Esophagus mucosa (tissue), 1 donor: ENCODE measurements around the gene SORCS3. TPM values are rescaled to one million over a fixed set of nuclear protein-coding genes. Genes with fewer than 3 reads are reported as not detected.

Experiments
- ATAC-seq: fragments of 200-7000 bp; cut with Tn5 transposase; one replicate; pipeline ENCODE4 v1.9.1; 2020
- total RNA-seq: library from RNA; stranded (reverse); gene quantifications from one replicate; pipeline ENCODE4 v1.2.4, GENCODE V29; 2023
- donor health status: DM: yes; HTN: yes; CAD: no.

SORCS3 gene
- total RNA-seq, 1 donor from 2014 or later: not detected

DNA sequence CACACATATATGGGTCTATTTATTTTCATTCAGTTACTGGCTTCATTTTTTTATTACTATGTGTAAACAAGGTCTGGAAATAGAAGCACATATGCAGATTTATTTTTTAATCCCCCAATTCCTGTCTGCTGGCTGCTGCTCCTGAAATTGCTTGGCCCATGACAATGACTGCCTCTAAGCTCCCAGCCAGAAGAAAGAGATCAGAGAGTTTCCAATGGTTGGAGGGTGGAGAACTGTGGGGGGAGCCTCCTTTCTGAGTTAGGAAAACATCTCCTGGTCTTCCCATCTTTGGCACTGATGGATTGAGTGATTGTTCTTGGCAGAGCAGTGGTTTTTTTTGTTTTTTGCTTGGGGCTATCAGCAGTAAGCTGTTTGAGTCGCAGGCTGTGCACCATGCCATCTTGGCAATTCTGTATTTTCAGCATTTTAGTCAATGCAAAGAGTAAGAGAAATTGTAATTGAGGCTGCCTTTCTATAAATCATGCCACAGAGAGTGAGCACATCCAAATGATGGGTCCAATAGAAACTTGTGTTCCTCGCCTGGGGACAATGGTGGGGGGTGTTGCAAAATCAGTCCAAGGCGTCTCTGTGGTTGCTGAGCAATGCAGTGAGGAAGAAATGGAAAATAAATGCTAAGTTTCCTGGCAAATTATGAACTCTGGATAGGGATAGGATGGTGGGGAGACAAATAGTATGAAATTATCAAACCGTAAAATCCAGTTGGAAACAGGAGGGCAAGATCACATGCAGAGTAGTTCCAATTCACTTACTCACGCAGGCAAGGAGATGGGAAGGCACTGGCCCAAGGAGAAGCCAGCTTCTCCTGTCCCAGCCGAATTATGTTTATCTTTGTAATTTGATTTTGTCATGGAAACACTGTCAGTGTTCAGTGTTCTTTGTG, 382.4 kb downstream of the SORCS3 start:
- no peak for ATAC-seq

DNA sequence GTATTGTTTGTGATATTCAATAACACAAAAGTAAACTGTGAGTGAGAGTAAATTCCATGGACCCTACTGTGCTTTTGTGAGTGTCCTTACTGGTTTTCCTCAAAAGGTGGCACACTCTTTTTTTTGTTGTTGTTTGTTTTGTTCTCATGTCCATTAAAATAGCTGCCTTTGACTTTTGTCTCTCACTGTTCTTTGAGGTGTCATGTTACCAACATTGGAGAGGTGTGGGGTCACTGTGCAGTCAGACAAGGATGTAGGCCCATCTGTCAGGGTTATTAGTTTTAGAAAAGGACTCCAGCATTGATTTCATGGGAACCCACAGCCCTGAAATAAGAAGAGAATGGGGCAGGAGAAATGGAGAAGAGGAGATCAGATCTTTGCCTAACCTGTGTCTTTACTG, 383.1 kb downstream of the SORCS3 start:
- ATAC-seq: no peak

DNA sequence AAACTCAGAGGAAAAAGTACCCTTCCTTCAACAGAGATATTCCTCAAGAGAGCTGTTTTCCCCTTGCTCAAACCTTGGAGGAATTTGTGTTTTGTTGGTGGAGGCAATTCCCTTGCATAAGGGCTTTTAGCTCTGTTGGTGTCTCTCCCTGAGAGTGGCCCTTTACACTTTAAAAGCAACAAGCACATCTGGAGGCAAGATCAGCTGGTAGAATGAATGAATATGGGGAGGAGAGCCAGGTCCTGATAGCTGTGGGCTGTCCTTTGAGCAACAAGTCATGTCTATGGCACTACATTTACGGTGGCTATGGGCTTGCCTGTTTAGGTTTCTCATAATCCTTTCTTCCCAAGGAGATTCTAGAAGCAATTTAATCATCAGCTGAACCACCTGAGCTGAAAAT, 384.0 kb downstream of the SORCS3 start:
- no peak for ATAC-seq

DNA sequence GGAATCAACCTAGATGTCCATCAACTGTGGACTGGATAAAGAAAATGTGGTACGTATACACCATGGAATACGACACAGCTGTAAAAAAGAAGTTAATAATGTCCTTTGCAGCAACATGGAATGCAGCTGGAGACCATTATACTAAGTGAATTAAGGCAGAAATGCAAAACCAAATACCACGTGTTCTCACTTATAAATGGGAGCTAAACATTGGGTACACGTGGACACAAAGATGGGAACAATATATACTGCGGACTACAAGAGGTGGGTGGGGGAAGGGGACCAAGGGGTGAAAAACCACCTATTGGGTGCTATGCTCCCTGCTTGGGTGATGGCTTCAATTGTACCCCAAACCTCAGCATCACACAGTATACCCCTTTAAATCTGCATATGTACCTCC, 385.5 kb downstream of the SORCS3 start:
- ATAC-seq: no peak

DNA sequence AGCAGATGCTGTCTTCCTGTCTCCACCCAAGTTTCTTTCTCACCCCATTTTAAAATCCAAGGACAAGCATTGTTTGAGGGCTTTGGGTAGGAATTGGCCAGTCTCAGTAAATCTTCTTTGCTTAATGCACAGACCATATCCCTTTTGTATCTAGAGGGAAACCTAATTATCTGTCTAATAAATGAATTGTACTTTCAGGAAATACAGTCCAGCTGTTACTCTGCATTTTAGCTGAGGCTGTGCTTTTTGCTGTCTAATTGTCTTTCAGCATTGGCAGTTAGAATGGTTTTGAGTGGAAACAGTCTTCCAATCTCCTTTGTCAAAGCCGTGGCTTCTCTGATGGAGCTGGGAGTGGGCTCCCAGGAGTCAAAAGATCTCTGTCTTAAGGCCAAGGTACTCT, 388.2 kb downstream of the SORCS3 start:
- no peak for ATAC-seq

DNA sequence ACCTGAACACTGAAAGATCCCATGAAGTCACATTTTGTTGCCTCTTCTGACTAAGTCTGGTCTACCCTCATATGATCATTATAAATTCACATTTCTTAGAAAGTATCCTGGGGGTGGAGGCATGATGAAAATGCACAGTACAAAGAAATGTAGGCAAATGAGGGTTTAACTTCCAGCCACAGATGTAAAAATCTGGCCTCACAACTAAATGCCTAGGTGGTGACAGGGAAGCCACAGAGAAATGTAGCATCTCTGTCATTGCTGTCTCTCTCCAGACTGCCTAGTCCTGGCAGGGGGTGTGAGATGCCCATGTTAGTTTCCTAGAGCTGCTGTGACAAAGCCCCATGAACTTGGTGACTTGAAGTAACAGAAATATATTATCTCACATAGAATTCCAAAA, 395.9 kb downstream of the SORCS3 start:
- ATAC-seq: no peak

DNA sequence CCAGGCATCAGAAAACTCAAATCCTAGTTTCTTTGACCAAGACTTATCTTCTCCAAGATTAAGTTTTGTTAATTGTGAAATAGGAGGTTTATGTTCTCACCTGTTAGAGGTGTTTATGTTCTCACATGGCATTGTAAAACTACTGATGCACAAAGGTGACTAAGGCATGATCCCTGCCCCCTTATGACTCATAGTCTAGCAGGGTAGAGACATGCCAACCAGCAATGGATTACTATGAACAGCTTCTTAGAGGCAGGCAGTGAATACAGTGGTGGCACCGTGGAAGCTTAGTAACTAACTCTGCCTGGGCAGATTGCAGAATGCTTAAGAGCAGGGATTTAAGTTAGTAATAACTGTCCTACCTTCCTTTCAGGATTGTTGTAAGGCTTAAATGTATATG, 400.9 kb downstream of the SORCS3 start:
- peak; percentile 28 for ATAC-seq

DNA sequence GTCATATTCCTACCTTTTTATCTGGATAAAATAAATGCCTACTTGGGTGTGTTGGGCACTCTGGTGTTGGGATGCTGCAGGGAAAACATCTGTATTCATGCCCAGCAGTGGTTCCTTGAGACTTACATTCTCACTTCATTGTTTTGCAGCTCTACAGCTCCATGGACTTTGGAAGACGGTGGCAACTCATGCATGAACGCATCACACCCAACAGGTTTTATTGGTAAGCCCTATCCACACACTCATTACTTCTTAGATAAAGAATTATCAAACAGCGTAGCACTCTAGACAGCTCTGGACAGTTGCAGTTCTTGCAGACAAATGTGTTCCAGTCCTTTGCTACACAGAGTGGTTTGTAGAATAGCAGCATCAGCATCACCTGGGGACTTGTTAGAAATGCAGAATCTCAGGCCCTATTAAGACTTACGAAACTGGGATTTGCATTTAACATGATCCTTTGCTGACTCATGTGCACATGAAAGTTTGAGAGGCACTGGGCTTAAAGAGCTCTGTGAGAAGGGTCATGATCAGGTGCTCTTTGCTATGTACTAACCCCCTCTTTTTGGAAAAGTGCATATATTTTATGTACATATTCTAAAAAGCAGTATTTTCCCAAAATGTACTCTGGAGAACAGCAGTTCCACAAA, 401.9 kb downstream of the SORCS3 start:
- no peak for ATAC-seq

DNA sequence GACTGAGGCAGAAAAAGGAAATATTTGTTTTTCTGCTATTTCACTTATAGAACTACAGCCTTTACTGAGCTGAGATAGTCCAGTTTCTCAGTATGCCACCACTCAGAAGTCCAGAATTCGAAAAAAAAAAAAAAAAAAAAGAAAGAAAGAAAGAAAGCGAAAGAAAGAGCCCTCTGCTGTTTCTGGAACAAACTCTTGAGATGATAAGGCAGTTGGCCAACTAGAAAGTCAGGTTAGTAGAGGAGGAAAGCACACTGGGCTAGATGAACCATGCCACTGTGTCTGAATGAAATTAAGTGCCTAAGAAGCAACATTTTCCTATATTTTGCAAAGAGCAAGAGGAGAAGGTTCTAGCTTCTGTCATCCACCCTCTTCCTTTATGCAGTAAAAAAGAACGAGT, 403.8 kb downstream of the SORCS3 start:
- ATAC-seq: no peak

DNA sequence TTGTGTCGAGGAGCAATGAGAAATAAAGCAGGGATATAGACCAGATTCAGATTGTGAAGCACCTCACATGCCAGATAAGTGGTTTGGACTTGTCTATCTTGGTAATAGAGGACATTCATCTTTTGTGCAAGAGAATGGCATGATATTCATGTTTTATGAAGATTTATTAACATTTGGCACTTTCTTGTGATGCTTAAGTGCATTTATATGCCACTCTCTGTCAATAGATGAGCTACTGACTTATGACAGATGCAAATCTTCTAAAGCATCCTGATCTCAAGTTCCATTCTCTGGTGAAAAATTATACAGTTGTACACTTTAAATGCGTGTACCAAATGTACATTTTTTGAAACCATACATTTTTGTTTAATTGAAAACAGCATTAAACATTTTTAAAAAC, 415.3 kb downstream of the SORCS3 start:
- ATAC-seq: no peak

DNA sequence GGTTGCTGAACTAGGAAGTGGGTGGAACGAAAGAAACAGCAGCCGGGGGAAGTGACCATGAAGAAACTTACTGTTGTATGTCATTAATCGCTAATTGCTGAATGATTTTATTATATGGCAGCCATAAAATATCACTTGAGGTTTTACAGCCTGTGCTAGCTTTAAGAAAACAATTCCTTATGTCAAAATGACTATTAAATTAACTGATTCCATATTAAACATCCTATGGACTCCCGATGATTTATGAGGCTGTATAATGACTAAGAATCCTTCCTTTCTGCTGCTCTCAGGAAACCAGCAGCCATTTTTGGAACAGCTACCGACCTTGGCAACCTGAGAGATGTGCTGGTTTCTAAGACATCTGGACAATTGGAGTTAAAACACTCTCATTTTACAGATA, 421.9 kb downstream of the SORCS3 start:
- no peak for ATAC-seq

DNA sequence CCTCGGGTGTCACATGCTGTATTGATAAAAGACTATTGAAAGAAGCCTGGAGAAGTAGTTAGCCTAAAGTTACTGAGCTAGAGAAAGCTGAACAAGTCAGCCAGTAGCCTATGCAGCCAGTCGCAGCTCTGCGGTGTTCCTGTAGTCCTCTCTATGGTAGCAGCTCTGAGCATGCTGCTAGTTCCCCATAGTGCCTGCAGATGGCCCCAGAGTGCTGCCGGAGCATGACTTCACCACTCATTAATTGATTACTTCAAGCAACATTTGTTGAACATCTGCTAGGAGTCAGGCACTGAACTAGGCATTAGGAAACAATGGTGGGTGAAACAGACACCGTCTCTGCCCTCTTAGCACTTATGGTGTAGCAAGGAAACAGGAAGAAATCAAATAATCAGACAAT, 422.7 kb downstream of the SORCS3 start:
- ATAC-seq: no peak

DNA sequence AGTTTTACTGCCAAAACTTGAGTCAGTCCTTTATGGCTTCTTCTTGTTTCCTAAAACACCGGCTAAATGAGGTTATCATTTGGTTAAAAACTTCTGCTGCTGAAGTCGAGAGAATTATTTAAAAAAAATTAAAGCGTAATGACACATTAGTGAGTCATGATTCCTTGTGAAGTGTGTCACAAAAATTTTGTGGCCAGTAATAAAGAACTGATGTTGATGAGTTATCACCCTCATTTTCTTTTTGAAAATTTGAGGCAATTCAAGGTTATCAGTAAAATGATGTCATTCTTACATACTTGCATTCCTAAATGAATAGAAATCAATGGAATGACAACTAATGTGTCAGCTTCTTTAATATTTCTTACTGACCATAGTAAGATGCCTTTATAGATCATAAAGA, 427.4 kb downstream of the SORCS3 start:
- ATAC-seq: no peak

DNA sequence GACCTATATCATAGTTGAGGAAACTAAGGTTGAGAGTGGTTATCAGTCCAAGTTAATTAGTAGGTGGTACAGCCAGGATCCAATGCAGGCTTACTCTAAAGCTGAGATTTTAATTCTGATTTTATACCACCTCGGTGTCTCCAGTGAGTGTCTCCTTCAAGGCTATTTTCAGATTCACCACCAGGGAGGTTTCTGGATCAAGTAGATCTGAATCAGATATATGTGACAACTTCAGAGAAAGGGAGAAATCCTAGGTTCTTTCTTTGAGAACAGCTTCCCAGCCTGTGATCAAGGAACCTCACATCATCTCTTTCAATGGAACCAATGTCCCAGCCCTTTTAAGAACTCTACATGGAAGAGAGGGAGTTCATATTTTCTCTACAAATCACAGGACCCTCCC, 429.2 kb downstream of the SORCS3 start:
- no peak for ATAC-seq

DNA sequence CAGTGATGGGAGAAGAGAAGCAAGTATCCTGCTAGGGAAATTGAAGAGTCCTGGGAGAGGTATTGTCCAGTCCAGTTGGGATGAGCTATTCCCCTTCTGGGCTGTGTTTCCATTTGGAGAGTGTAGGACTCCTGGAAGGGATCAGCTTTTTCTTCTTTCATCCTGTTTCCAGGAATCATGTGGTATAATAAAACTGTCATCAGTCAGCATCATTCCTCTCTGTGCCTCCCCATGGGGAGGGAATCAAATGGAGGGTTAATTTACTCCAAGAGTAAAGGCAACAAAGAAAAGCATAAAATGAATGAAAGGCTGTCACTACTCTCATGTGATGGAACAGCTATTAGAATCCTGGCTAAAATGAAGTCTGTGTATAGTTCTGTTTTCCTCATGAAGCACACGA, 429.9 kb downstream of the SORCS3 start:
- ATAC-seq: no peak

DNA sequence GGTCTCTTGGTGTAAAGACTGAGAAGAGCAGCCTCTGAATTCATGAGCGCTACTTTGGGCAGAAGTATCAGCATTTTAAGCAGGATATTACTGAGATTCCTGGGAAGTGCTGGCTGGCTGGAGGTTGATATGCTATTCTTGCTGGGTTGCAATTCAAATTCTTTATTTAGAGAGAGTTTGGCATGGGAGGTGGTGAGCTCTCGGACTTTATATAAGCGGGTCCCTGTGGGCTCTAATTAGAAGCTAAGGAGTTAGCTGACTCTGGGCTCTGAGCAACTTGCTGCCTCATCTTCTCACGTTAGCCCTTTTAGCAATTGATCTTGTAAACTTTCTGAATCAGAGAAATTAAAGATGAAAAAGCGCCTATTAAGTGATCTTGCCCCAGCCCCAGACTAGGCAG, 430.9 kb downstream of the SORCS3 start:
- no peak for ATAC-seq

DNA sequence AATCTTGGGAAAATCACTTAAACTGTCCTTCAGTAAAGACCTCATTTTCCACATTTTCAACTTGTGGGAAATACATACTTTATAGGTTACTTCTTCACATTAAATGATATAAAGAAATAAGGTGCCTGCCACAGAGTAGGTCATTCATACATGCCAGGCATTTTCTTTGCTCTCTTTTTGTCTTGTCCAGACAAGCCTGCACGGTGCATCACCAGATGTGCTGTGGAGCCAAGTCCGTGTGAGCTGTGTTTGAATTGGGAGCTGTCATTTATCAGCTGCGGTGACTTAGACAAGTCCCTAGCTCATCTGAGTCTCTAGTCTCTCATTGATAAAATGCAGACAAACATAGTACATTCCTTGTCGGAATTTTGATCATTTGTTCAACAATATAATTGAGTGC, 432.9 kb downstream of the SORCS3 start:
- ATAC-seq: no peak

DNA sequence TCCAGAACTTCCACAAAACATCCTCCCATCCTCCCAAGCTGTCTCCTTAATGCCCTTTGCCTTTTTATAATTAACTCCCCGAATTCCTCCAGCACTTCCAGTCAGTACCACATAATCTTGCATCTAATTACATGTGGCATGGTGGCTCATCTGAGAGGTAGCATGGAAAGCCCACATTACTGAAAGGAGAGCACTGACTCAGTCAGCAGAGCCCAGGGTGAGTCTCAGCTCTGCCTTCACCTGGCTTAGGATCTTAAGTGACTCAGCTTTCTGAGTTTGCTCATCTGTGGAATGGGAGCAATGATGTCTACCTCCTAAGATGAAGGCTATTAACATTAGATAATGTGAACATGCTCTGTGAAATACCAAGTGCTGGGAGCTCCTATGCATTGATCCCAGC, 433.9 kb downstream of the SORCS3 start:
- no peak for ATAC-seq

DNA sequence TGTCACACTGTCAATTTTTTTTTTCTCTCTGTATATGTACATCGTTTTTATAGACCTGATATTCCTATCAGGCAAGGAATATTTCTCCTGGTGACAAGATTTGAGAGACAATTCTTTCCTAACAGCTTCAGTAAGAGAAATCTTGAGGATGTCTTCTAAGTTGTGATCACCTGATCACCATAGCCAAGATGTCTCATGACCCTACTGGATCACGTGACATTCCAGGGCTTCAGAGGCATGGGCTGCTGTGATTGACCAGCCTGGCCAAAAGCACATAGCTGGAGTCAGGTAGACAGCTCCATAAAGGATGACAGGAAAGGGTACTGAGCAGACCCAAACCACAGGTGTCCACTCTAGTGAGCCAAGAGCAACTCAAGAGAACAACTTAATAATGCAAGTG, 444.9 kb downstream of the SORCS3 start:
- ATAC-seq: no peak

DNA sequence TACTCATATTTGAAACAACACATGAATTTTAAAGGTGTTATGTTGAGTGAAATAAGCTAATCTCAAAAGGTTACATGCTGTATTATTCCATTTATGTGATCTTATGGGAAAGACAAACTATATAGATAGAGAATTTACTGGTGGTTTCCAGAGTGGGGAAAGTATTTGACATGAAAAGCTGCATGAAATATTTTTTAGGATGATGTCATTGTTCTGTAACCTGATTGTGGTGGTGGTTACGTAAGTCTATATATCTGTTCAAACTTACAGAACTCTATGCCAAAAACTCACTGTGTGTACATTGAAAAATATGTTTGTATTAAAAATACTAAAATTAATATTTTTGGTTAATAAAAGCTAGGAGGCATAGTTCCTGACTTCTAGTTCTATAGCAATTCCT, 453.0 kb downstream of the SORCS3 start:
- no peak for ATAC-seq

DNA sequence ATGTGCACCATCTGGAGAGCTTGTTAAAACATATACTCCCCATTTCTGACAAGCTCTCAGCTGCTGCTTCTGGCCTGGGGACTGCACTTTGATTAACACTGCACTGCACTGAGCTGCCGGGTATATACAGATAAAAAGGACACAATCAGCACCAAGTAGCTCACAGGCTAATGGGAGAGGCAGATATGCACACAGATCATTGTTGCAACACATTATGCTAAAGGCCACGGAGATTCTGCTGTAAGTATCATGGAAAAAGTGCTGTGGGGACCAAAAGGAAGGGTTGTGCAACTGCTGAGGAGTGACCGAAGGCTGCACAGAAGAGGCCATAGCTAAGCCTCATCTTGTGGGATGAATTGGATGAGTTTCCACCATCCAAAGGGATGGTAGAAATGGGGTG, 455.2 kb downstream of the SORCS3 start:
- no peak for ATAC-seq

DNA sequence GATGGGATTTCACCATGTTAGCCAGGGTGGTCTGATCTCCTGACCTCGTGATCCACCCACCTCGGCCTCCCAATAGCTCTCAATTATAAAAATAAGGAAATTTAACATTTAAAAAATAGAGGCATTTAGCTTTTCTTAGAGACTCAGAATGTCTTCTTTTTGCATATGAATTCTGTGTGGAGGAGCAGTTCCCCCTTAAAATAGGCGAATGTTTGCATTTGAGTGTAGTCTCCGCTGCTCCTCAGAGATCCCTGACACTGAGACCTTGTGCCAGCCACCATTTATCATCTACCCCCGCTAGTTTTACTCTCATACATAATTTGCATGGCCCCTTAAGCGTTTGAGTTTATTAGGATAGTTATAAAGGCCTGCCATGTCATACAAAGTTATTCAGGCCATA, 461.9 kb downstream of the SORCS3 start:
- no peak for ATAC-seq

DNA sequence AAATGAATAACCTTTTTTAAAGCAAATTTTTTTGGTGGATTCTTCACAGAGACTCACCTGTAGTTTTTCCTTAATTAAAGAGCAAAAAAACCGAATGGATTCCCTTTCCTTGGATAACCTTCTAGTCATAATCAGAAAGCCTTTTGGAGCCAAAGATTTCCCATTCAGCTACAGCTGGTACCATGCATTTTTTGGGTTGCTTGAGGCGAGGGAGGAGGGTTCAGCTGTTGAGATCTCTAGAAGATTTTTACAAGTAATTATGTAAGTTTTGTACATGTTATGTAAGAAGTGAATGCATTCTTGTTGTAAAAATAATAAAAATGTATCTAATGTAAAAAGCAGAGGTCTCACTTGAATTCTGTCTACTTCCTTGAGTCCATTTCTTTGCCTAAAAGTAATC, 463.2 kb downstream of the SORCS3 start:
- ATAC-seq: no peak

DNA sequence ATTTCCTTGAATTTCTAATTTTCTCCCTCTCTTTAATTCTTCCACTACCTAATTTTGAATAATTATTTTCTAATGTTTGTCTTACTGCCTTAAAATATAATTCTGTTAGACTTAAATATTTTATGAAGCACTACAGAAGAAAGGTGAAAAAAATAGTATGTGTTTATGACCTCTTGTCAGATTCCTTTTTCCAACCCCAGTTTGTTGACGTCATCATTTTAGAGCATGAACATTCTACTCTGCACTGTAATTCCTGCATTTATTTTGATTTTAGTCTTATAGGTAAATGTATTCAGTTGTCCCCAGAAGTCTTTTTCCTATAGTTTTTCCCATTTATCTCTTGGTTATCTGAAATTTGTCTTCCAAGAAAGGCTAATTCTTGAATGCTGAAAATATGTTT, 468.1 kb downstream of the SORCS3 start:
- ATAC-seq: no peak

DNA sequence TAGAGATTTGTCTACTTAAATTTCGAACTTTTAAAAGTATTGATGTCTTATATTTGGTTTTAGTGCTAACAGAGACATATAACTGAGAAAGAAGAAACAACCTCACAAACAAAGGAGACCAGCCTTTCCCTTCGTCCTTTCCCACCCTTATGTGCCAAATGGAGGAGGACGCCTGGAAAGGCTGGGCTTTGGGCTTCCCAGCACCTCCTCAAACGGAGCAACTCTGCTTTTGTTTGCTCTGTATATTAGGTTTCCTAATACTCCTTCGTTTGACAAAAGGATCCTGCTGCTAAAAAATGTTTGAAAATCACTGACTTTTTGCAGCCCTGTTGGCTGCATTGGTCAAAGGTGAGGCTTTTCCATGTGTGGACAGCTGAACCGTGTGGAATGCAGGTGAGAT, 471.8 kb downstream of the SORCS3 start:
- no peak for ATAC-seq
